ENCODE measurements around the gene ABCC11. TPM values are rescaled to one million over a fixed set of nuclear protein-coding genes. Genes with fewer than 3 reads are reported as not detected.
"Not testable (repeated sequence)": the region's sequence is repeated elsewhere in the genome, so short reads cannot be mapped to it uniquely, and the experiment has no call there.

Gene ABCC11
- total RNA-seq, 1 experiment from 2014 or later, result 0.03 TPM

DNA sequence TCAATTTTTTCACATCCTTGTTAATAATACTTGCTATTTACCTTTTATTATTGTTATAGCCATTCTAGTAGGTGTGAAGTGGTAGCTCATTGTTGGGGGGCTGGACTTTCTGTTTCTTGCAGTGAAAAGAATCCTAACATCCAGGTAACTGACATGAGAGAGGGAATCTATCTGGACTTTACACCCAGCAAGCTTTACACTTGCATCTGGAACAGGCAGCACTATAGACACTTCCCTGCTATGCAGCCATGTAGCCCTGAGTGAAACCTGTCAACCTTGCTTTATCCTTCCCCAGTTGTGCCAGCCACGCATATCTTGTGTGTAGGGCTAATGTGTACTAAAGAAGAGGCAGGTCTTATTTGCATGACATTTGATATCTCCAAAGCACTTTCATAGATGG lies 74.7 kb downstream of the ABCC11 start:
- no peak for DNase-seq (ENCODE audit: low spot score)
- in situ Hi-C loops (cut with HindIII; ENCODE audit: low sequenced_read_pairs), result no loop called here

DNA sequence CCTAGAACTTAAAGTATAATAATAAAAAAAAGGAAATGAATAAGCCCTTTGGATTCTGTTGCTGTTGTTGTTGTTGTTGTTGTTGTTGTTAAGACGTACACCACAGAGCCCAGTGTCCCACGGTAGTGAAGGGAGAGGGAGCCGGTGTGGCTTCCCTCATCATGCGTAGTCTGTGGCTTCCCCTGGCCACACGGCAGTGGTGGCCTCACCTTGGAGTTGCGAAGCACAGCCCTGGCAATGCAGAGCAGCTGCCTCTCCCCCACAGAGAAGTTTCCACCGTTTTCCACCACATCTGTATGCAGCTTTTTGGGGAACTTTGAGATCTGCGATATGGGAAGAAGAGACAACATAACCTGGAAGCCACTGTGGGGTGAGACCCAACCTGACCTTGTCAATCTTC lies 77.4 kb downstream of the ABCC11 start:
- in situ Hi-C loops (cut with HindIII; ENCODE audit: low sequenced_read_pairs), result no loop called here
- no peak for DNase-seq (ENCODE audit: low spot score)

DNA sequence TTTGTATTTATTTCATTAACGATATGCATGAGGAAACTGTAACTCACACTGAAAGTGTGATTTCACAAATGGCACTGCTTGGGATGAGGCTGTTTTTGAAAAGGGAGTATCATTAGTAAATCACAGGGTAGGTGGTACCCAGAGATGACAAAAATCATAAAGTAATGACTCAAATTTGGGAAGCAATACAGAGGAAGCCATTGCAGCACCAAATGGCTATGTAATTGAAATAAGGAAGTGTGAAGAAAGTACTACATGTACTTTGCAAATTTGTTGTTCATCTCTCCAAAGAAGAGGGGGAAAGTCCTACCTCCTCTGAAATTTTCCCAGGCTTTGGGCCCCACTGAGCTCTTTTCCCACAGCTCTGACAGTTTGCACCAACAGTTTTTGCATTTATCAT lies 79.3 kb downstream of the ABCC11 start:
- no peak for DNase-seq (ENCODE audit: low spot score)
- in situ Hi-C loops (cut with HindIII; ENCODE audit: low sequenced_read_pairs), result no loop called here

DNA sequence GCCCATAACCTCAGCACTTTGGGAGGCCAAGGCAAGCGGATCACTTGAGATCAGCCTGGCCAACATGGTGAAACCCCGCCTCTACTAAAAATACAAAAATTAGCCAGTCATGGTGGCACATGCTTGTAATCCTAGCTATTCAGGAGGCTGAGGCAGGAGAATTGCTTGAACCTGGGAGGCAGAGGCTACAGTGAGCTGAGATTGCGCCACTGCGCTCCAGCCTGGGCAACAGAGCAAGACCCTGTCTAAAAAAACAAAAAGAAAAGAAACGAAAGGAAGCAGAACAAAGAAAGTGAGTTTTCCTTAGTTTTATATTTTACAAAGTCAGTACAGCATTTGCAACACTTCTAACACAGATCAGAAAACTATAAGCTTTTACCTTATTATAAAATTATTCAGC lies 80.7 kb downstream of the ABCC11 start:
- in situ Hi-C loops (cut with HindIII; ENCODE audit: low sequenced_read_pairs); DNase-seq (ENCODE audit: low spot score): not testable (repeated sequence)

DNA sequence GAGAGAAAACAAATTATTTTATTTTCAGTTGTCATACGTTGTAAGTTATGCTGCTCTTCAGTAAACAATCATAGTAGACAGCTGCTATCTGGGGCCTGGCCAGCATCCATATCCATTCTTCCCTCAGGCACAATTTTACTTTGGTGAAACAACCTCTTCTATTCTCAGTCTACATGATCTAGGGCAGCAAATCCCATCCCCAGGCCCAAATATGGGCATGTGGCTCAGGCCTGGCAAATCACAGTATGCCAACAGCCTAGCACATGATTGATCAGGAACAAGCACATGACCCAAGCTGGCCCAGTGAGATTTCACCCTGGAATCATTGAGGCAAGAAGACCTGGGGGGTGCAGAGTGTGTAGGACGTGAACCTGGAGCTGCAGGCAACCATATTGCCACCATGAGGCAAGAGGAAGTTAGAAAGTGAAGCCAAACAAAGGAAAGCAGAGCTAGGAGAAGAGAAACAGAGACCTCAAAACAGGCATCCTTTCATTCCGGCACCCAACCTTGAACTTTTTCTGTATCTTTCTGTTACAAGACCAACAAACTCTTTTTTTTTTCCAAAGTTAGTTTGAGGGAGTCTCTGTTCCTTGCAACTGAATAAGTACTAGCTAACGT lies 81.3 kb downstream of the ABCC11 start:
- DNase-seq (ENCODE audit: low spot score), result no peak
- in situ Hi-C loops (cut with HindIII; ENCODE audit: low sequenced_read_pairs), result no loop called here

DNA sequence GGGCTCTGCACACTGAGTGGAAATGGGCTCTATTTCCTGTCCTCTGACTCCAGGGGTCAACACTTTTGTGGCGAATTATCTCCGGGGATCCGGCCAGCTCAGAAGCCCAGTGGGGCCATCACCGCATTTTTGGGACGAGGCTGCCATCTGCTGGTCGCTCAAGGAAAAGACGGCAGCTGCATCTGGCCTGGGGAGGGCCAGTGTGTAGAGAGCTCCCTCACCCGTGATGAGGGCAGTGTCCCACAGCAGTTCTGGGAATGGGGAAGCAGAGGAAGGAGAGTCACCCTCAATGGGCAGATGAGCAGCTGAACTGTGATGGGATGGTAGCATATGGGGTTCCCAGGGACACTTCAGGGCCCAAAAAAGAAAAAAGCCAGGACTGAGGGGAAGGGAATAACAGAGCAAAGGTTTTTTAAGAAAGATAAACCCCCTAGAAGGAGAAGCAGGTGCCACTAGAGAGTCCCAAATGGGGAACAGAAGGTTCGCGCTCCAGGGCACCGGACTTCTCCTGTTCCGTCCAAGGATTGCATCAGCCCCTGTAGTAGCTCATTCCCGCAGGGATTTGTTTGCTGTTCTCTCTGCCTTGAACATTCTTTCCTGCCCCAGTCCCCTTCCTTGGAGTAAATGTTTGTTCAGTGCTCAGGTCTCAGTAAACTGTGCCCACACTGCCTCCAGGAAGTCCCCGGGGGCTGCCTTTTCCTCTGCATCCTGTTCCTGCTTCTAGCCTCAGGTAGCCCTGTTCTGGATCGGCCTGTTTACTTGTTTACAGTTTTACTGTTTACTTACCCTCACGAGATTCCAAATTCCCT lies 82.2 kb downstream of the ABCC11 start:
- peak; percentile 82 for DNase-seq (ENCODE audit: low spot score)
- in situ Hi-C loops (cut with HindIII; ENCODE audit: low sequenced_read_pairs), result no loop called here

DNA sequence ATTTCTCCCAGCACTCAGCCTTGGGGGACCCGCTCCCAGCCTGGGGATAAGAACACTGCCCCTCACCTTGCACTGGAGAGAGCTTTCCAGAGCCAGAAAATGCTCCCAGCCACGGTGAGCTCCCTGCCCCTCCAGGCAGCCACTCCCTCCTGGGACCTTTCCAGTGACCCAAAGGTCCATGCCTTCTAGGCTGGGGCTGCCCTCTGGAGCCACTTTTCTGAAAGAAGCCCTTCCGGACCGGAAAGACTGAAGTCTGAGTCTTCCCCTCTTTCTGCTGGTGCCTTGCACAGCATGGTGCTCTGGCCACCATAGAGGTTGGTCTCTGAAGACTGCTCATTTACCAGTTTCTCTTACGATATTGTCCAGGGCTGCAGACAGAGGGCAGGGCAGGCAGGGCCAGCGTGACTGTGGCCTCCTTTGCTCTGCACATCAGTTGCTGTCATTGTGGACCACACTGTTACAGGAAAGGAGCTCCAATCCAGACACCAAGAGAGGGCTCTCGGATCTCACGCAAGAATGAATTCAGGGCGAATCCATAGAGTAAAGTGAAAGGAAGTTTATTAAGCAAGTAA lies 84.4 kb downstream of the ABCC11 start:
- in situ Hi-C loops (cut with HindIII; ENCODE audit: low sequenced_read_pairs), result no loop called here
- DNase-seq (ENCODE audit: low spot score), result no peak

DNA sequence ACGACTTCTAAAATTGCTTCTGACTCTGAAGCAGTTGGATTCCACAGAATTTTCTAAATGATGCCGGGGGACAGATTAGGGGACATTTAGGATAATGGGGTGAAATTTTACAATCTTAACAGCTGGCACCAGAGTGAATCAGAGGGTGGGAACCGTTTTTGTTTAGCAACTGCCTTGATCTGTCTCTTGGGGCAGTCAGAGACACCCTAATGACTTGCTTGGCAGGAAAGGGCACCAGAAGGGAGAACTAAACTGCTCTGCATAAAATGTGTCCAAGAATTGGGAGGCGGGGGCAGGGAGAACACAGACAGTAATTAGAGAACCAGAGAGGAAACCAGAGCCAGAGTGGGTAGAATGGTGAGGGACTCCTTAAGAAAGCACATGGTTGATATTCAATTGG lies 85.4 kb downstream of the ABCC11 start:
- in situ Hi-C loops (cut with HindIII; ENCODE audit: low sequenced_read_pairs), result no loop called here
- no peak for DNase-seq (ENCODE audit: low spot score)

DNA sequence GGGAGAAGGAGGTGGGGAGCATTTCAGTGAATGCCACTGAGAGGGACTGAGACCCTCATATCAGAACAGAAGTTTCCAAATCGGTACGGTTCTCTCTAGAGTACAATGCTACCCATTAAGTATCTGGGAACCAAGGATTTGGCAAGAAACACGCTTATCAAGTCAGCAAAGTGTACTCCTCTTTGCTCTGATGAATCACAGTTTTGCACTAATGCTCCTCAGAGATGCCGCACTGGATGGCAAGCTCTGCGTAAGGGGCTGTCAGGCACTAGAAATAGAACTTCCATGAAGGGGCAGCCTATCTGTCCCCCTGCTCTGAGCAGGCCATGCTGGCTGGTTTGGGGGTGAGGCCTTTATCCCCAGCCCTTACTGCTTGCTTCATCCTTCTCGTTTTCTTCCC lies 86.8 kb downstream of the ABCC11 start:
- in situ Hi-C loops (cut with HindIII; ENCODE audit: low sequenced_read_pairs), result no loop called here

DNA sequence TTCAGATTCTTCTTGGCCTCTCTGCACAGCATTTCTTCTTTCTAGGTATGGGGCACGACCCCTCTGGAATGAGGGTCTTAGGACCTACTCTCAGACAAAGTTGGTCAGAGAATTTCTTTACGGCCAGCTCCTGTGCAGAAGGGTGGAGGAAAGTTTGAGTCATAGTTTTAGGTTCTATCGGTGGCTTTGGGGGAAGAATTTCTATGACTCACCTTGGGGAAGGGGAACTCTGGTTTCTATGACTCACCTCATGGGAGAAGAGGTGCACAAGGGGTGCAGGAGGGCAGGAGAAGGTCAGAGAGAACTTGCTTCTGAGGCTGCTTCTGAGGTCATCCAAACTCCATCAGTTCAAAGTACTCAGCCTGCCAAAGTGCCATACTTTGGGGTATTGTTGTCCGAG lies 89.0 kb downstream of the ABCC11 start:
- DNase-seq (ENCODE audit: low spot score), result no peak
- in situ Hi-C loops (cut with HindIII; ENCODE audit: low sequenced_read_pairs), result no loop called here

More for the DNA sequence above, 86.8 kb downstream of the ABCC11 start:
- DNase-seq (ENCODE audit: low spot score), result no peak

DNA sequence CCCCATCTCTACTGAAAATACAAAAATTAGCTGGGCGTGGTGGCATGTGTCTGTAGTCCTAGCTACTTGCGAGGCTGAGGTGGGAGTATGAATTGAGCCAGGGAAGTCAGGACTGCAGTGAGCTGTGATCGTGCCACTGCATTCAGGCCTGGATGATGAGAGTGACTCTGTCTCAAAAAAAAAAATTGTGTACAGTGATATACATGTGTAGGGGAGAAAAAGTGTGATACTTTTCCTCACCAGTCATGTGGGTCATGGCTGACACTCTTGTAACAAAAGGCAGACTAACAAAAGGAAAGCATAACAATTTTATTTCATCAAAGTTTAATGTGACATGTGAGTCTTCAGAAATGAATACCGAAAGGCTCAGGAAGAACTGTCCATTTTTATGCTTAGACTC lies 89.5 kb downstream of the ABCC11 start:
- no peak for DNase-seq (ENCODE audit: low spot score)
- in situ Hi-C loops (cut with HindIII; ENCODE audit: low sequenced_read_pairs), result no loop called here

DNA sequence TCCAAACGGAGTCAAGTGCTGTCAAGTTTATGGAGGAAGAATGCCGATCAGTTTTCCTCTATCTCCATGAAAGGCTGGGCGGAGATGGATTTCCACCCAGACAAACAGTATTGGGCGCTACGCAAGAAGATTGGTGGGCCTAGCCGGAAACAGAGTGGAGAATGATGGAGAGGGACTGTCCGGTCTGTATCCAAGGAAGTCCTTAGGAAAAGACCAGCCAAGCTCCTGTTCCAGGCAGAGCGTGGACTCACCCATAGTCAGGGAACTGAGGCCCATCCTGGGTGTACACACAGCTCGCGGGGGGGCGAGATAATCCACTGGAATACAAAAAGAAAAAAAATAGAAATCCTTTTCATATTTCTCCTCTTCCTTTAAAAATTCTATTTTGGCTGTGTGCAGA lies 90.0 kb downstream of the ABCC11 start:
- DNase-seq (ENCODE audit: low spot score), result no peak
- in situ Hi-C loops (cut with HindIII; ENCODE audit: low sequenced_read_pairs), result no loop called here

DNA sequence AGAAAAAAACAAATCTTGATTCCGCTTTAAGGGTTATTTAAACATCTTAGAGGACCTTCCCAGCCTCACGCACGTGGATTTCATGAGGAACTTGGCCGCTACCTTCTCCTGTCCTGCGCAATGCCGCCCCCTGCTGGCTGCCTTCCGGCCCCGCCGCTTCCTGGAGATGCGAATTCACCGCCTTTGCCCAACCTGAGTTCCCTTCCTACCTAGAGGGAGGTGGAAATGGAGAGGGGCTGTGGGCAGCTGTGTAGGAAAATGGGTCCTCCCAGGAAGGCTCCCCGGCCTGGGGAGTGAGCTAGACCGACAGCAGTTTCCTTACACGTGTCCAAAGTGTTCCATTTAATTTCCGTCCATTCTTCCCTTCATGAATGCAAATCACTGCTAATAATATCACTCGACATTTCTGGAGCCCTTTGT lies 90.5 kb downstream of the ABCC11 start:
- DNase-seq (ENCODE audit: low spot score), result peak; percentile 83
- in situ Hi-C loops (cut with HindIII; ENCODE audit: low sequenced_read_pairs), result no loop called here

DNA sequence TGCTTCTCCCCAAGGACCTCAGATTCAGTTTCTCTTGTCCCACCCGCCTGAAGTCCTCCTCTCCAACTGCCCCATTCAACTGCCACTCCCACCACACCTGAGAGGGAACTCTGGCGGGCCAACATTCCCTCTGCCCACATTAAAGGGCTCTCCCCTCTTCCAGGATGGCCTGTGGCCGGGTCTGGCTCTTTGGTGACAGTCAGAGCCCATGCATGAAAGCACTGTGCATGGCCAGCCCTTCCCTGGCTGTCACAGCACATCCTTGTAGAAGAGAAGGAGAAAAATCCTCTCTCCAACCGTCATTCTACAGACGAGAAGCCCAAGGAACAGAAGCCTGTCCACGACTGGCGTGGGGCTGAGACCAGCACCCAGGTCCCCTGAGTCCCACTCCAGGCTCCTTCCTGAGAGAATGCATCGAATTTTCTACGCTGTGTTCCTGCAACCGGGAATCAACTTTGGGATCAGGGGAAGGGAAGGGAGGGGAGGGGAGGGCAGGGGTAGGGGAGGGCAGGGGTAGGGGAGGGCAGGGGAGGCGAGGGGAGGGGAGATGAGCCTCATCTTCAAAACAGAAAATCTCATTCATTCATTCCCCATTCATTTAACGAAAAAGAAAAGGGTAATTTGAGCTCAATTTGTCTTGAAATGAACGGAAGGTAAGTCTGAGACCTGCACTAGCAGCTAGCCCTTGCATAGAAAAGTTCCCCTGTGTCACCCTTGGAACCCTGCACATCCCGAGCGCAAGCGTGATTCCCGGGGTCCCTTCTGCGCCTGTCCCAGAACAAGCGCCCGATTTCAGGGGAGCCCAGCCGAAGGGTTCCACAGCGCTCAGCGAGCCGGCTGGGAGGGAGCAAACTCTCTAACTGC lies 91.2 kb downstream of the ABCC11 start, which contains the start of gene ABCC12:
ABCC12 (minus strand) TSS at position 68 of the 864 bp plus-strand sequence. CDS start 9,569 bp downstream, outside the sequence.
- no peak for DNase-seq (ENCODE audit: low spot score)
- in situ Hi-C loops (cut with HindIII; ENCODE audit: low sequenced_read_pairs), result no loop called here

DNA sequence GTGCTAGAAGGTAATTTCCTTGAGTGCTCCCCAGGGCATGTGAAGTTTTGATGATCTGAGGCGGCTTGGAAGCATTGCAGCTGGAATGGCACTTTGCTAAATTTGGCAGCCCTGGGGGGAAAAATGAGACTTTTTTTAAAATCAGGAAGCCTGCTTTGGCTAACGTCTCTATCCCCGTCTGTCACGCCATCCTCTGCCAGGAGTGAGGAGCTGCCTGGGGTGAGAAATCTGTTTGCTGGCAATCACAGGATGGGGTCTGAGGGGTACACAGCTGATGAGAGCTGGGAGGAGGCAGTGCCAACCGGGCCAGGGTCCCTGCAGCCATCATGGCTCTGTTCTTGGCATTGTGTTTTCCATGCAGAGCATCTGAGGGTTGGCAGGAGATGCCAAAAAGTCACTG lies 93.6 kb downstream of the ABCC11 start:
- in situ Hi-C loops (cut with HindIII; ENCODE audit: low sequenced_read_pairs), result no loop called here
- peak; percentile 94 for DNase-seq (ENCODE audit: low spot score)

DNA sequence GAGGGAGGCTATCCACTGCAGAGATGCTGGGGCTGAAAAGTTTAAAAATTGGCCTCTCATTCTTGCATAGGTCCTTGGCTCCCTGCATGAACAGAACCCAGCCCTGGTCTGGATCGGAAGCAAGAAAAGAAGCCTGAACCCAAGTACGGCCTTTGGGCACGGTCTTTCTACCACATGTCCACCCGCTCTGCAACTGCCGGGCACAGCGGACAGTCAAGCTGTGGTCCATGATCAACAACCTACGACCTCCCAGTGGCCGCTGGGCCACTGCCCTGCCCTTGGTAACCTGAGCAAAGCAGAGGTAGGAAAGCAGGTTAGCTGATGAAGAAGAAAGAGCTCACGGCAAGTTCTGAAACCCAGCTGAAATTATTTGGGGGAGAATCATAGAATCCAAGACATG lies 95.1 kb downstream of the ABCC11 start:
- in situ Hi-C loops (cut with HindIII; ENCODE audit: low sequenced_read_pairs), result no loop called here
- DNase-seq (ENCODE audit: low spot score), result no peak

DNA sequence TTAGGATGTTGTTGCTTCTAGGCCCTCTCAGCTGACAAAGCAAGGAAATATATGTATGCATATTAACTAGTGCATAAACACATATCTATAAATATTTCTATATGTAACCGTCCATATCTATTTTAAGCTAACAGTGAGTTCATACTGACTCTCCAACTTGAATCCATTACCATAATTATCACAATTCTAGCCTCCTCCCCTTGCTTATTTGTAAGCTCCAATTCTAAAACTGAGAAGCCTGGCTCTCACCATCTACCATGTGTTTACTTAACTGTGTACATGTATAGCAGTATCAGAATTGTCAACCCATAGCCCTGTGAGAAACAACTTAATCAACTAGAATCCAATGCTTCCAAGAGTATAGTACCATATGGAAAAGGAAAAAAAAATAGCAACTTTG lies 96.6 kb downstream of the ABCC11 start:
- in situ Hi-C loops (cut with HindIII; ENCODE audit: low sequenced_read_pairs), result no loop called here
- DNase-seq (ENCODE audit: low spot score), result no peak

DNA sequence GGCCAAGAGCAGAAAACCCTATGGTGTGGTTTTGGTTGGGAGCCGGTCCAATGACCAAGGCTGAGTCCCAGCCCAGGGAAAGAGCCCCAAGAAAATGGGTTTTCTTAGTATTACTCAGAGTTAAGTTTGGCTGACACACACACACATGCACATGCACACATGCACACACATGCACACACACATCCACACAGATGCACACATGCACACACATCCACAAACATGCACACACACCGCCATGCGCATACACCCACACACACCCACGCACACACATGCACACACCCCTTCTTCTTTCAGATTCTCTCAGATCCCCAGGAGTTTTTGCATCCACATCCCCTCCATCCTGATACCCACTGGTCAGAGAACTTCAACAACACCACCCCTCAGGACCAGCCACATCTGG lies 100.6 kb downstream of the ABCC11 start:
- in situ Hi-C loops (cut with HindIII; ENCODE audit: low sequenced_read_pairs), result no loop called here
- no peak for DNase-seq (ENCODE audit: low spot score)

DNA sequence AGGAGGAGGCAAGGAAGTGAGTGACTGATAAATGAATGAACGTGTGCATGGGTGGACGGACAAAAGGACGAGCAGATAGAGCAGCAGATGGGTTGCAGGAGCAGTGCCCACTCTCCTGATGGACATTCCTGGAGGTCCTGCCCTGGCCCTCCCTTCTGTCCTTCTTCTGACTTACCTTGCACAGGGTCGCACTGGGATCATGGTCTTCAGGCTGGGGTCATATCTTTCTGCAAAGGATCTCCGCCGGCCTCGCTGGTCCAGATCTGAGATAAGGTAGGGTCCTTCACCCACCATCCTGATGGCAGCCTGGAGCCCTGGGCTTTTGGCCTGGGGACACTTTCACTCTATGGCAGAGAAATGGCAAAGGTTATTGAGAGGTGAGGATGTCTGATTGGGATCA lies 101.2 kb downstream of the ABCC11 start:
- in situ Hi-C loops (cut with HindIII; ENCODE audit: low sequenced_read_pairs), result no loop called here
- no peak for DNase-seq (ENCODE audit: low spot score)
